SK-N-SH treated with all-trans-retinoic acid at 6 μM for 48 hours (cell line): ENCODE data around the gene LIN7A.

ENCODE experiments used
- ATAC-seq: fragments of 200-7000 bp; cut with Tn5 transposase; 3 replicates; pipeline ENCODE4 v1.9.1; 2020; ENCODE audit warnings: mild to moderate bottlenecking, moderate library complexity
- ARNTL ChIP-seq: fragments of 450-650 bp; formaldehyde crosslinking; IDR thresholded peaks from 2 replicates; pipeline ENCODE4 v1.5.0; 2020; ENCODE audit warnings: low read depth, mild to moderate bottlenecking, moderate library complexity, borderline replicate concordance
- BACH2 ChIP-seq: fragments of 250-450 bp; sonication (Bioruptor Pico); IDR thresholded peaks from 2 replicates; pipeline ENCODE4 v1.9.0; 2021; ENCODE audit warnings: mild to moderate bottlenecking, borderline replicate concordance
- CSDC2 ChIP-seq: fragments of 250-450 bp; sonication (Bioruptor Pico); IDR thresholded peaks from 2 replicates; pipeline ENCODE4 v1.5.0; 2020; ENCODE audit warnings: mild to moderate bottlenecking, moderate library complexity
- CSRNP3 ChIP-seq: fragments of 250-450 bp; sonication (Bioruptor Pico); IDR thresholded peaks from 2 replicates; pipeline ENCODE4 v1.5.1; 2021; ENCODE audit warnings: mild to moderate bottlenecking, moderate library complexity
- ESRRG ChIP-seq: fragments of 250-450 bp; sonication (Bioruptor Pico); IDR thresholded peaks from 2 replicates; pipeline ENCODE4 v1.6.1; 2021; ENCODE audit warnings: mild to moderate bottlenecking
- GLIS3 ChIP-seq: fragments of 250-450 bp; sonication (Bioruptor Pico); IDR thresholded peaks from 2 replicates; pipeline ENCODE4 v1.5.0; 2020; ENCODE audit warnings: mild to moderate bottlenecking, moderate library complexity
- ISL1 ChIP-seq: fragments of 250-450 bp; sonication (Bioruptor Pico); IDR thresholded peaks from 2 replicates; pipeline ENCODE4 v2.1.2; 2022; ENCODE audit warnings: mild to moderate bottlenecking, moderate library complexity
- OSR1 ChIP-seq: fragments of 250-450 bp; sonication (Bioruptor Pico); IDR thresholded peaks from 2 replicates; pipeline ENCODE4 v1.8.0; 2022; ENCODE audit warnings: moderate library complexity, mild to moderate bottlenecking, inconsistent platforms
- PATZ1 ChIP-seq: fragments of 250-450 bp; sonication (Bioruptor Pico); IDR thresholded peaks from 2 replicates; pipeline ENCODE4 v1.8.0; 2020; ENCODE audit warnings: mild to moderate bottlenecking, moderate library complexity, borderline replicate concordance
- POU6F1 ChIP-seq: fragments of 250-450 bp; sonication (Bioruptor Pico); IDR thresholded peaks from 2 replicates; pipeline ENCODE4 v1.8.0; 2021; ENCODE audit warnings: low read depth, mild to moderate bottlenecking, moderate library complexity, borderline replicate concordance
- PPARA ChIP-seq: fragments of 250-450 bp; sonication (Bioruptor Pico); IDR thresholded peaks from 2 replicates; pipeline ENCODE4 v1.5.0; 2020; ENCODE audit warnings: mild to moderate bottlenecking, borderline replicate concordance
- SNAI2 ChIP-seq: fragments of 250-450 bp; sonication (Bioruptor Pico); IDR thresholded peaks from 2 replicates; pipeline ENCODE4 v1.5.0; 2020; ENCODE audit warnings: mild to moderate bottlenecking, moderate library complexity
- TOX ChIP-seq: fragments of 250-450 bp; sonication (Bioruptor Pico); IDR thresholded peaks from 2 replicates; pipeline ENCODE4 v1.8.0; 2021; ENCODE audit warnings: mild to moderate bottlenecking, moderate library complexity, borderline replicate concordance
- TSHZ2 ChIP-seq: fragments of 250-450 bp; sonication (Bioruptor Pico); IDR thresholded peaks from 2 replicates; pipeline ENCODE4 v1.5.0; 2020; ENCODE audit warnings: mild to moderate bottlenecking, moderate library complexity
- ZC3H10 ChIP-seq: fragments of 250-450 bp; sonication (Bioruptor Pico); IDR thresholded peaks from 2 replicates; pipeline ENCODE4 v1.5.1; 2021; ENCODE audit warnings: mild to moderate bottlenecking, moderate library complexity
- ZFP3 ChIP-seq: fragments of 250-450 bp; sonication (Bioruptor Pico); IDR thresholded peaks from 2 replicates; pipeline ENCODE4 v1.5.0; 2020; ENCODE audit warnings: mild to moderate bottlenecking, moderate library complexity
- ZFP30 ChIP-seq: fragments of 450-650 bp; formaldehyde crosslinking; IDR thresholded peaks from 2 replicates; pipeline ENCODE4 v1.5.0; 2022; ENCODE audit warnings: mild to moderate bottlenecking, moderate library complexity
- ZNF565 ChIP-seq: fragments of 450-650 bp; formaldehyde crosslinking; conservative IDR thresholded peaks from 2 replicates; pipeline ENCODE4 v1.5.0; 2020; ENCODE audit warnings: low read depth, mild to moderate bottlenecking, moderate library complexity
- ZNF8 ChIP-seq: fragments of 450-650 bp; formaldehyde crosslinking; IDR thresholded peaks from 2 replicates; pipeline ENCODE4 v1.5.0; 2020; ENCODE audit warnings: mild to moderate bottlenecking, moderate library complexity

The LIN7A gene

GRCh38 chr12:80860928-80861327 lies 76.8 kb downstream of the LIN7A start:
- TF ChIP-seq TSHZ2 (CRISPR knock-in tag) (no peak), ISL1 (no peak), PPARA (CRISPR knock-in tag) (no peak), ZNF8 (CRISPR knock-in tag) (no peak), ZFP30 (CRISPR knock-in tag) (no peak), TOX (CRISPR knock-in tag) (no peak), BACH2 (no peak), ZNF565 (CRISPR knock-in tag) (no peak), ZC3H10 (no peak), CSDC2 (CRISPR knock-in tag) (no peak), PATZ1 (no peak), CSRNP3 (no peak), ARNTL (CRISPR knock-in tag) (no peak), GLIS3 (CRISPR knock-in tag) (no peak), ESRRG (CRISPR knock-in tag) (no peak), SNAI2 (CRISPR knock-in tag) (no peak), POU6F1 (CRISPR knock-in tag) (no peak), ZFP3 (CRISPR knock-in tag) (no peak)
- TF ChIP-seq, all 23 proteins: peak for 0
- ATAC-seq = no peak

- no peak for TF ChIP-seq ARNTL (CRISPR knock-in tag)
- no peak for TF ChIP-seq ZNF8 (CRISPR knock-in tag)
- TF ChIP-seq POU6F1 (CRISPR knock-in tag) = no peak
- no peak for TF ChIP-seq OSR1 (CRISPR knock-in tag)
- TF ChIP-seq TSHZ2 (CRISPR knock-in tag) = no peak
- no peak for ATAC-seq
Measured at GRCh38 chr12:80860206-80860605, 77.5 kb downstream of the LIN7A start.
